H9 (cell line): ENCODE data around the gene EDARADD. TPM values are rescaled to one million over a fixed set of nuclear protein-coding genes. Genes with fewer than 3 reads are reported as not detected.

Experiments
- DNase-seq: peaks from one replicate; pipeline ENCODE4 v3.0.0-alpha.2; 2017
- H2AFZ ChIP-seq: one replicate; pipeline ENCODE4 v1.6.1; 2013; ENCODE audit warnings: mild to moderate bottlenecking, low read length, control low read depth, moderate library complexity
- H2AK5ac ChIP-seq: 2 replicates; pipeline ENCODE4 v1.6.1; 2013; ENCODE audit warnings: low read length, control low read depth, mixed read lengths; ENCODE audit not compliant: insufficient read length
- H2BK120ac ChIP-seq: one replicate; pipeline ENCODE4 v1.6.1; 2013; ENCODE audit warnings: low read depth, mild to moderate bottlenecking, low read length, control low read depth, inconsistent platforms; ENCODE audit not compliant: poor library complexity, severe bottlenecking
- H2BK12ac ChIP-seq: 2 replicates; pipeline ENCODE4 v1.6.1; 2013; ENCODE audit warnings: low read length, control low read depth, mixed read lengths, low read depth; ENCODE audit not compliant: insufficient read length
- H2BK15ac ChIP-seq: 2 replicates; pipeline ENCODE4 v1.6.1; 2013; ENCODE audit warnings: low read depth, low read length, control low read depth
- H2BK20ac ChIP-seq: one replicate; pipeline ENCODE4 v1.6.1; 2013; ENCODE audit warnings: low read depth, mild to moderate bottlenecking, low read length, control low read depth, inconsistent platforms; ENCODE audit not compliant: poor library complexity, severe bottlenecking
- H2BK5ac ChIP-seq: 2 replicates; pipeline ENCODE4 v1.6.1; 2013; ENCODE audit warnings: low read length, control low read depth, mixed read lengths; ENCODE audit not compliant: insufficient read length
- H3K14ac ChIP-seq: 2 replicates; pipeline ENCODE4 v1.6.1; 2013; ENCODE audit warnings: low read length, control low read depth; ENCODE audit not compliant: insufficient read depth
- H3K18ac ChIP-seq: 2 replicates; pipeline ENCODE4 v1.6.1; 2013; ENCODE audit warnings: low read depth, mild to moderate bottlenecking, mixed read lengths, low read length, control low read depth; ENCODE audit not compliant: insufficient read length
- H3K23ac ChIP-seq: 2 replicates; pipeline ENCODE4 v1.6.1; 2013; ENCODE audit warnings: low read length, control low read depth, mixed read lengths, low read depth; ENCODE audit not compliant: insufficient read length
- H3K23me2 ChIP-seq: 2 replicates; pipeline ENCODE4 v1.6.1; 2013; ENCODE audit warnings: low read depth, mild to moderate bottlenecking, mixed read lengths, low read length, control low read depth; ENCODE audit not compliant: insufficient read length, poor library complexity, severe bottlenecking
- H3K27ac ChIP-seq: 2 replicates; pipeline ENCODE4 v1.5.1; 2013; ENCODE audit warnings: low read length, control low read depth, mixed read lengths, low read depth; ENCODE audit not compliant: insufficient read length
- H3K27me3 ChIP-seq: 2 replicates; pipeline ENCODE4 v1.6.1; 2013; ENCODE audit warnings: low read length, control low read depth, inconsistent platforms; ENCODE audit not compliant: insufficient read depth
- H3K4ac ChIP-seq: 2 replicates; pipeline ENCODE4 v1.6.1; 2013; ENCODE audit warnings: low read depth, mild to moderate bottlenecking, control low read depth, inconsistent platforms, low read length, moderate library complexity
- H3K4me1 ChIP-seq: 2 replicates; pipeline ENCODE4 v1.6.1; 2013; ENCODE audit warnings: low read length, control low read depth, inconsistent platforms; ENCODE audit not compliant: insufficient read depth
- H3K4me2 ChIP-seq: 2 replicates; pipeline ENCODE4 v1.6.1; 2013; ENCODE audit warnings: low read length, control low read depth, mixed read lengths; ENCODE audit not compliant: insufficient read length, insufficient read depth
- H3K56ac ChIP-seq: 2 replicates; pipeline ENCODE4 v1.6.1; 2013; ENCODE audit warnings: low read depth, mild to moderate bottlenecking, mixed read lengths, low read length, control low read depth; ENCODE audit not compliant: insufficient read length
- H3K79me1 ChIP-seq: 2 replicates; pipeline ENCODE4 v1.6.1; 2013; ENCODE audit warnings: low read depth, mild to moderate bottlenecking, moderate library complexity, low read length, control low read depth, inconsistent platforms; ENCODE audit not compliant: insufficient read depth, poor library complexity, severe bottlenecking
- H3K79me2 ChIP-seq: 2 replicates; pipeline ENCODE4 v1.6.1; 2013; ENCODE audit warnings: low read length, control low read depth, inconsistent platforms; ENCODE audit not compliant: insufficient read depth
- H3K9ac ChIP-seq: 2 replicates; pipeline ENCODE4 v1.6.1; 2013; ENCODE audit warnings: low read length, control low read depth, mixed read lengths; ENCODE audit not compliant: insufficient read length; ENCODE audit errors: extremely low read depth
- H3K9me3 ChIP-seq: one replicate; pipeline ENCODE4 v1.6.1; 2013; ENCODE audit warnings: low read depth, low read length, inconsistent platforms; ENCODE audit not compliant: control insufficient read depth
- H3T11ph ChIP-seq: one replicate; pipeline ENCODE4 v1.6.1; 2013; ENCODE audit warnings: mild to moderate bottlenecking, low read length, control low read depth, inconsistent platforms
- H4K20me1 ChIP-seq: one replicate; pipeline ENCODE4 v1.6.1; 2013; ENCODE audit not compliant: control insufficient read depth, insufficient read length, insufficient read depth
- H4K5ac ChIP-seq: 2 replicates; pipeline ENCODE4 v1.6.1; 2013; ENCODE audit warnings: low read depth, mild to moderate bottlenecking, mixed read lengths, low read length, control low read depth; ENCODE audit not compliant: insufficient read length
- H4K8ac ChIP-seq: replicated peaks from 2 replicates; pipeline ENCODE4 v1.6.1; 2013; ENCODE audit warnings: low read length, control low read depth, mixed read lengths, low read depth; ENCODE audit not compliant: insufficient read length
- H4K91ac ChIP-seq: 2 replicates; pipeline ENCODE4 v1.6.1; 2013; ENCODE audit warnings: low read depth, mild to moderate bottlenecking, moderate library complexity, mixed read lengths, low read length, control low read depth; ENCODE audit not compliant: insufficient read length
- H3K27ac Mint-ChIP-seq, 3 experiments: 2 replicates in 2 of 3; 3 replicates in 1 of 3; pipeline ENCODE4 v1.8.0; 2020 to 2021; ENCODE audit warnings: mixed read lengths in 3 of 3, mild to moderate bottlenecking in 1 of 3, moderate library complexity in 1 of 3
- H3K27me3 Mint-ChIP-seq: 2 replicates; pipeline ENCODE4 v1.8.0; 2021; ENCODE audit warnings: low read depth, mild to moderate bottlenecking, moderate library complexity, mixed read lengths
- H3K36me3 Mint-ChIP-seq, 3 experiments: 2 replicates in 2 of 3; 3 replicates in 1 of 3; pipeline ENCODE4 v1.8.0; 2020 to 2021; ENCODE audit warnings: low read depth in 3 of 3, mixed read lengths in 3 of 3; ENCODE audit not compliant: insufficient read depth in 1 of 3
- H3K4me1 Mint-ChIP-seq, 2 experiments: 2 replicates each; pipeline ENCODE4 v1.8.0; 2020; ENCODE audit warnings: mixed read lengths in 2 of 2
- H3K4me3 Mint-ChIP-seq, 2 experiments: 2 replicates in 1 of 2; 3 replicates in 1 of 2; pipeline ENCODE4 v1.8.0; 2020 to 2021; ENCODE audit warnings: mild to moderate bottlenecking in 2 of 2, mixed read lengths in 2 of 2, moderate library complexity in 1 of 2
- H3K9me3 Mint-ChIP-seq, 2 experiments: 2 replicates in 1 of 2; 3 replicates in 1 of 2; pipeline ENCODE4 v1.8.0; 2020; ENCODE audit warnings: mild to moderate bottlenecking in 2 of 2, mixed read lengths in 2 of 2, moderate library complexity in 1 of 2
- CTCF ChIP-seq: fragments of 200-600 bp; sonication (generic); conservative IDR thresholded peaks from 3 replicates; pipeline ENCODE4 v1.8.0; 2021; ENCODE audit warnings: antibody characterized with exemption, mild to moderate bottlenecking
- WGBS: extraction: QIAGEN DNeasy Blood & Tissue Kit; methylation state at CpG from one replicate; pipeline ENCODE4 v1.1.7; 2013; ENCODE audit warnings: missing lambda C conversion rate, low lambda C conversion rate, mixed read lengths; ENCODE audit not compliant: insufficient read length; ENCODE audit errors: extremely low coverage; 5-methylcytosine and 5-hydroxymethylcytosine counted together
- total RNA-seq: library from RNA; stranded (reverse); gene quantifications from 2 replicates; pipeline ENCODE4 v1.2.1, GENCODE V29; 2021

Gene EDARADD
- total RNA-seq, 1 experiment from 2014 or later: 3.8 TPM

DNA sequence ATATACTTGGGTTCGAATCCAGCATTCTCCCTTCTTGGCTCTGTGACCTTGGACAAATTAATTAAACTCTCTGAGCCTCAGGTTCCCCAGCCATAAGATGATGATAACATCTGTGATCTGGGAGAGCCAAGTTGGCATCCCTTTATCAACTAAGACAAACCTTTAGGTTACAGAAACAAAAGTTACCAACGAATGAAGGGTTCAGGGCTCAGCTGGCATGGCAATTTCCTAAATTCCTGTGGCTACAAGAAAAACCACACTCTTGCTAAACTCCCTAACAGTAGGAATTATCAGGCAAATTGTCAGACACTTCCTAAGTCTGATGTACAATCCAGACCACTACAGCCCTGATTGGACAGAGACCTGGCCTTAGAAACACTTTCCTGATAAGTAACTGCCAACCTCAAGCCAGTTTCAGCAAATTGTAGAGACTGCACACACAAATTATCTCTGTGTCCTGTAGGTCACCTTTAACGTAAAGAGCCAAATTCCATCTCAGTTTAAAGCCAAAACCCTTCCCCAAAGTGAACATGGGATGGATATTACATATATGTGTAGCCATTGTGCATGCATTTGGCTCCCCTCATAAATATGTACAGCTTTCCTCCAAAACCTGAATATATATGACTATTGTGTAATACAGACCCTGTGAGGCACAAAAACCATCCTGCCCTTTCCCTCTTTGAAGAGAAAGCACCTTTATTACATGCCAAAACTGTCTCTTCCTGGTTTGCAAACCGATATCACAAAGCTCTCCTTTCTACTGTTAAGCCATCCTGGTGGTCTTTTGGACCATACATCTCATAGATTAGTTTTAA, 39.5 kb upstream of the EDARADD start:
- Mint-ChIP-seq H3K9me3 (peaks cover 11 to 12% of the 10 kb centered on the region in 2 experiments), H3K4me1 (no peaks in the 10 kb centered on the region), H3K36me3 (peaks cover 0 to 8% (median 6%) of the 10 kb centered on the region in 3 experiments; a peak in 5 of 7 replicates), H3K27ac (no peak overlapping the region), H3K27me3 (no peaks in the 10 kb centered on the region), H3K4me3 (no peak overlapping the region)
- Histone ChIP-seq H2BK20ac (no peak overlapping the region), H3K18ac (no peak overlapping the region), H3K4me1 (no peaks in the 10 kb centered on the region), H2BK12ac (no peak overlapping the region), H3K9ac (no peak overlapping the region), H2BK120ac (no peak overlapping the region), H3K79me2 (no peaks in the 10 kb centered on the region), H3K23me2 (no peaks in the 10 kb centered on the region), H2BK15ac (no peak overlapping the region), H2BK5ac (no peak overlapping the region), H3K4ac (no peak overlapping the region), H4K5ac (no peak overlapping the region), H3T11ph (no peak overlapping the region), H4K20me1 (no peaks in the 10 kb centered on the region), H4K91ac (no peak overlapping the region), H3K79me1 (no peaks in the 10 kb centered on the region), H3K4me2 (no peak overlapping the region), H3K9me3 (no peaks in the 10 kb centered on the region), H3K23ac (no peak overlapping the region), H3K14ac (no peak overlapping the region), H3K56ac (no peak overlapping the region), H3K27me3 (no peaks in the 10 kb centered on the region), H4K8ac (no peak overlapping the region), H2AFZ (no peak overlapping the region), H3K27ac (no peak overlapping the region), H2AK5ac (no peak overlapping the region)
- DNase-seq: no peak
- no peak for TF ChIP-seq CTCF
- WGBS: no CpG with 5 or more reads among the region's 4 CpGs
